HG03175 (cell line): Measurements from ENCODE around the gene ARL8A.
A peak's percentile ranks its signal among the peaks of the same experiment; 100 is the strongest.
"Not testable (repeated sequence)": the region's sequence is repeated elsewhere in the genome, so short reads cannot be mapped to it uniquely, and the experiment has no call there.

Experiments
- ATAC-seq: cut with Tn5 transposase; IDR thresholded peaks from one replicate; pipeline ENCODE4 v1.9.1; 2021; ENCODE audit warnings: mild to moderate bottlenecking, moderate library complexity; ENCODE audit not compliant: unreplicated experiment

The ARL8A gene

DNA sequence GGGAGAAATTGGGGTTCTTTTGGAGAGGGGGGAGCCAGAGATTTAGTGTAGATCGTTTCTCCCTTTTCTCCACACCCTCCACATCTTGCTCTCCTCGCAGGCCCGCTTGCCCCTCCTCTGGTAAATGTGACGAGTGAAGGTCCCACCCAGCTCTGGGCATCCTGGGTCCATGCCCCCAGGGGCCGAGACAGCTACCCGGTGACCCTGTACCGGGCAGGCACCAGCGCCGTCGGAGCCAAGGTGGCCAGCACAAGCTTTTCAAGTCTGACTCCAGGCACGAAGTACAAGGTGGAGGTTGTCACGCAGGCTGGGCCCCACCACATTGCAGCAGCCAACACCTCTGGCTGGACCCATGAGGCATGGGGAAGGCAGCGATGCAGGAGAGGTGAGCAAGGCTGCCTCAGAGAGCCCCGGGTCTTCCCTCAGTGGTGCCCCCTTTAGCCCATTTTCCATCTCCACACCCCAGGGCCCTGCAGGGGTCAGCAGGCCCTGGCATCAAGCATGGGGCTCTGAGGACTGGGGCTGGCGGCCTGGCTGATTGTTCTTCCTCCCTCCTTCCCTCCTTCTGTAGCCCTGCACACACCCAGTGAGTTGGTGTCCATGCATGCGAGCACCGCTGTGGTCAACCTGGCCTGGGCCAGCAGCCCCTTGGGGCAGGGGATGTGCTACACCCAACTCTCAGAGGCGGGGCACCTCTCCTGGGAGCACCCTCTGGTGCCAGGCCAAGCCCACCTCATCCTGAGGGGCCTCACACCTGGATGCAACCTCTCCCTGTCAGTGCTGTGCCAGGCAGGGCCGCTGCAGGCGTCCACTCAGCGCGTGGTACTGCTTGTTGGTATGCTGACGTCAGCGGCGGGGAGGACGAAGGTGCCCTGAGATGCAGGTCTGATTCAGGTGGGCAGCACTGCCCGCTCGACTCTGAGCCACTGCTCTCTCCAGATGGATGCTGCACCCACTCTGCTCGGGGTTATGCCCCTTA lies 32.7 kb upstream of the ARL8A start:
- ATAC-seq: no peak

DNA sequence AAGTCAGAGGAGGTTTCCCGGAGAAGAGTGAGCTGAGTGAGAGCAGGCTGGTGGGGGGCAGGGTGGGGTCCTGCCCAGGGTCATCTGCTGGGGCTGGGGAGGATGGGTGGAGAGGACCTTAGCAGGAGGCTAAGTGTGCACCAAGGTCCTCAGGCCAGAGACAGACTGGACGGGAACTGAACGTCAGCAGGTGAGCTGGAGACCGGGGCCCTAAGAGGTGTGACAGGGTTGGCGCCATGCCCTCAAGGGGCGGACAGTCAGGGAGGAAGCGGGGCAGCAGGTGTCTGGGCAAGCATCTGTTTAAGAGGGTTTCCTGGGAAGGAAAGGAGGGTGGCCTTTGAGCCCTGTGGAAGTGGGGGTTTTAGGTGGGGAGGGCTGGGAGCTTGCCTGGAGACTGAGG lies 29.5 kb upstream of the ARL8A start:
- ATAC-seq: no peak

- no peak for ATAC-seq
Measured at GRCh38 chr1:202172015-202172355, 27.4 kb upstream of the ARL8A start.

DNA sequence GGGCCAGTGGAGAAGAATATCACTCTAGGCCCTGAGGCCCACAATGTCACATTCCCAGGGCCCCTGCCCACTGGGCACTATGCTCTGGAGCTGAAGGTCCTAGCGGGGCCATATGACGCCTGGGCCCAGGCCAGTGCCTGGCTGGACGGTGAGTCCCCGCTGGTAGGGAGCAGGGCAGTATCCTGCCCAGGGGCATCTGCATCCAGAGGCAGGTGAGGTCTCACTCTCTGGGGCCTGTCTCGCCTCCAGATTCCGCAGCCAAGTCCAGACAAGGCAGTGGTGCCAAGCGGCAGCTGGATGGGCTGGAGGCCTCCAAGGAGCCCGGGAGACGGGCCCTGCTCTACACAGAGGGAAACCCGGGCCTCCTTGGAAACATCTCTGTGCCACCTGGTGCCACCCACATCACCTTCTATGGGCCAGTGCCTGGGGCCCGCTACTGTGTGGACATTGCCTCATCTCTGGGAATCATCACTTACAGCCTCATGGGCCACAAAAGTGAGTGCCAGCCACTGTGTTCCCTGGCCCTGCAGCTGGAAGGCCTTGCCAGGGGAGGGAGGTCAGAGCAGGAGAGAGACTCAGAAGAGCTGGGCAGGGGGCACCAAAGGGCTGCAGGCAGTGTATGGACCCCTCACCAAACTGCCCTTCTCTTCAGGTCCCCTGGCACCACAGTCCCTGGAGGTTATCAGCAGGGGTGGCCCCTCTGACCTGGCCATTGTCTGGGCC lies 26.9 kb upstream of the ARL8A start:
- ATAC-seq: no peak

- ATAC-seq: no peak
Measured at GRCh38 chr1:202170726-202171125, 26.2 kb upstream of the ARL8A start.

DNA sequence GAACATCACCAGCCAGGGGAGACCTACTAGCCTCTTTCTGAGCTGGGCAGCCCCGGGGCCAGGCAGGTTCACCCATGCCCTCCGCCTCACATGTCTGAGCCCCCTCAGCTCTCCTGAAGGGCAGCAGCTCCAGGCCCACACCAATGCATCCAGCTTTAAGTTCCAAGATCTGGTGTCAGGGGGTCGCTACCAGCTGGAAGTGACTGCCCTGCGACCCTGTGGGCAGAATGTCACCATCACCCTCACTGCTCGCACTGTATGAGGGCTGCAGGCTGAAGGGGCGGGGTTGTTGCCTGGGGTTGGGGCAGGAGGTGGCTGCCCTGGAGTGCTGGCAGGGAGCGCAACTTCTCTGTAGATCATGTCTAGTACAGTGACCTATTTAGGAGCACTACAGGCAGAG lies 24.3 kb upstream of the ARL8A start:
- no peak for ATAC-seq

DNA sequence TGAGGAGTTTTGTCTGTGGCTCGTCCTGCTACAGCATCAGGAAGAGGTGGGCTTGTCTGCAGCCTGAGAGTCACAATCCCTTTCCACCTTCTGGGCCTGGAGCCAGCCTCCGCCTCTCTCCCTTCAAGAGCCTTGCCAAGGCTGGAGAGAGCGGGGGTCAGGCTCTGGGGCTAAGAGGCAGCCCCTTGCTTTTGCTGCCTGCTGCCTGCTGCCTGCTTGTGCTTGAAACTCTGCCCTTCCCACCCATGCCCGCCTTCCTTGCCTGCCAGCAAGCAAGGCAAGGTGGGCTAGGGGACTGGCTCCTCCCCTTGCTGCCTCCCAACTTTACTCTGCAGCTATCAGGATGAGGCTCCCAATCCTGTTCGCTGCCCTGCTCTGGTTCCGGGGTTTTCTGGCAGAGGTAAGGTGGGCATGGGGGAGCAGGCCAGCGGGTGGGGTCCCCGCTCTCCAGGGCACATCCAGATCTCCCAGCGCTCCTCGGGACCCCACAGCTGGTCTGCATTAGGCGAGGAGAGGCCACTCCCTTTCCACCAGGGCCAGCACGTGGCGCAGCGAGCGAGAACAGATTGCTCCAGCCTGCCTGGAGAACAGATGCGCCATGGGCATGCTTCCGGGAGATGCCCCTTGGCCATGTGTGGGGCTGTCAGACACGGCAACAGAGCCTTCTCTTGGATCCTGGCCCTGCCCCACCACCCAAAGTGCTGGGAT lies 23.3 kb upstream of the ARL8A start:
- no peak for ATAC-seq

DNA sequence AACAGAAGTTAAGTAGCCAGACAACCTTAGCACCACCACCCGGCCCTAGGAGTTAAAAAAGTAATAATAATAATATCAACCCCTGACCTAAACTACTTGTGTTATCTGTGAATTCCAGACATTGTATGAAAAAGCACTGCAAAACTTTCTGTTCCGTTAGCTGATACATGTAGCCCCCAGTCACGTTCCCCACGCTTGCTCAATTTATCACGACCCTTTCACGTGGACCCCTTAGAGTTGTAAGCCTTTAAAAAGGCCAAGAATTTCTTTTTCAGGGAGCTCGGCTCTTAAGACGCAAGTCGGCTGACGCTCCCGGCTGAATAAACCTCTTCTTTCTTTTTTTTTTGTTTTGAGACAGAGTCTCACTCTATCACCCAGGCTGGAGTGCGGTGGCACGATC lies 22.5 kb upstream of the ARL8A start:
- ATAC-seq: not testable (repeated sequence)

DNA sequence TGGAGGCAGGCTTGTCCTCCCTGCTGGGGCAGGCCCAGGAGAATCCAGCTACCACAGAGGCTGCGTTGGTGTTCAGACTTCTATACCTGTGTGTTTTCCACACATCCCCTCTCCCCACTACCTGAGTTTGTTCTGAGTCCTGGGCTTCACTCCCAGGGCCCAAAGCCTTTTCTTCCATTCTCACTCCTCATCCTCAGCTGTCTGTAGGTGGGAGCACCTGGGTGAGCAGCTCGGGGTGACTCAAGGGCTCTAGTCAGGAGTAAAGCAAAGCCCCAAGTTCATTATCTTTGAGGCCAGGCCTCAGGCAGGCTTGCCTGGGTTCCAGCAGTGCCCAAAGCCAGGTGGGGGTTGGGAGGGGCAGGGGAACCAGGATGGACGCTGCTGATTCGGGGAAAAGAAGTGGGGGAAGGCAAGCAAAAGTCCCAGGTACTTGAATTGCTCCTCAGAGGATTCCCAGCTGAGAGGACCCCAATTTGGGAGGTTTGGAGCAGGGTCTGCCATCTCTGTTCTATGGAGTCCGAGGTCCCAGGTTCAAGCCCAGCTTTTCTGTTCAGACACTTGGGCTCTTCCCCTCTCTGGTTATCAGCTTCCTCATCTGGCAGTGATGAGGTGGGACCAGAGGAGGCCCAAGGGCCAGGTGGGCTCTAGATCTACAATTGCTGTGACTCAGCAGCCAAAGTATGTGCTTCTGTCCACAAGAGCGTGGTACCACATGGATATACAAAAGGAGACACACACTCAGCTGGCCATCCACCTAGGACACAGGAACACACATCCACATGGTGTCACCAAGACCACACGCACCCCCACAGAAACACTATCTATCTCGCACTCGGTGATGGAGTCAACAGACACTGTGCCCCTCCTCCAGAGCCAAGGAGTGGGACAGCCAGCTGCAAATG lies 21.7 kb upstream of the ARL8A start:
- ATAC-seq: no peak

GRCh38 chr1:202165267-202165941 lies 20.9 kb upstream of the ARL8A start:
- no peak for ATAC-seq

- peak; percentile 52 for ATAC-seq
Measured at GRCh38 chr1:202164271-202165037, 19.9 kb upstream of the ARL8A start.

GRCh38 chr1:202163281-202164270 lies 19.0 kb upstream of the ARL8A start:
- ATAC-seq: no peak

DNA sequence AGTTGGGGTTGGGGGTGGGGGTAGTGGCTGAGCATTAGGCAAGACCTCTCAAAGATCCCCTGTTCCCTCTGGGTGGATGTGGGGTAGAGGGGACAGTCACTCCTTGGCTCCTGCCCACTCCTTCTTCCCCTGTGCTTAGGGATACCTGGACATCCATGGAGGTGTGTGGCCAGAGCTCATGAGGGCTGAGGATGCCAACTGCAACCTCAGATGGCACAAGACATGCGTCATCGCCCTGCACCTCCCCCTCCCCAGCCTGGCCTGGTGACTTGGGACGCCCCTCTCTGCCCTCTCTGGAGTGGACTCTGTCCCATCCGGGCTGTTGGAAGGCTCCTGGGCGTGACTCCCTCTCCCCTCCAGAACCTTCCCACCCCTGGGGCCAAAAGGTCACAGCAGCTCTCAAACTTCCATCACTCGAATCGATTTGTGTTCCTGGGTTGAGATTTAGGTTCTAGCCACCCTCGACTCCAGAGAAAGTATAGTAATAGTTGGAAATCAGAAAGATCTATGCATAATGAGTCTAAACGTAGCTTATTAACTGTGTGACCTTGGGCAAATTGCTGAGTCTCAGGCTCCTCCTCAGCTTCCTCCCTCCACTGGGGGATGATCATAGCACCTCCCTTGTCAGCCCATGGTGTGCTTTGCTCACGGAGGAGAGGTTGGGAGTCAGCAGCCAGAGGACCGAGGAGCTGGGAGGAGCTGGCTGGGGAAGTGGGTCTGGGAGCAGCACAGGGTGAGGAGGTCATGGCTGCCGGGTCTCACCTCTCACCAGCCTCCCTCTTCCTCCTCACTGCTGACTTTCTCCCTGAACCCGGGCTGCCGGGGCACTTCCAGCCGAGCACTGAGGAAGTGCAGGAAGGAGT lies 18.1 kb upstream of the ARL8A start:
- no peak for ATAC-seq

GRCh38 chr1:202162047-202162417 lies 17.5 kb upstream of the ARL8A start:
- ATAC-seq: no peak

DNA sequence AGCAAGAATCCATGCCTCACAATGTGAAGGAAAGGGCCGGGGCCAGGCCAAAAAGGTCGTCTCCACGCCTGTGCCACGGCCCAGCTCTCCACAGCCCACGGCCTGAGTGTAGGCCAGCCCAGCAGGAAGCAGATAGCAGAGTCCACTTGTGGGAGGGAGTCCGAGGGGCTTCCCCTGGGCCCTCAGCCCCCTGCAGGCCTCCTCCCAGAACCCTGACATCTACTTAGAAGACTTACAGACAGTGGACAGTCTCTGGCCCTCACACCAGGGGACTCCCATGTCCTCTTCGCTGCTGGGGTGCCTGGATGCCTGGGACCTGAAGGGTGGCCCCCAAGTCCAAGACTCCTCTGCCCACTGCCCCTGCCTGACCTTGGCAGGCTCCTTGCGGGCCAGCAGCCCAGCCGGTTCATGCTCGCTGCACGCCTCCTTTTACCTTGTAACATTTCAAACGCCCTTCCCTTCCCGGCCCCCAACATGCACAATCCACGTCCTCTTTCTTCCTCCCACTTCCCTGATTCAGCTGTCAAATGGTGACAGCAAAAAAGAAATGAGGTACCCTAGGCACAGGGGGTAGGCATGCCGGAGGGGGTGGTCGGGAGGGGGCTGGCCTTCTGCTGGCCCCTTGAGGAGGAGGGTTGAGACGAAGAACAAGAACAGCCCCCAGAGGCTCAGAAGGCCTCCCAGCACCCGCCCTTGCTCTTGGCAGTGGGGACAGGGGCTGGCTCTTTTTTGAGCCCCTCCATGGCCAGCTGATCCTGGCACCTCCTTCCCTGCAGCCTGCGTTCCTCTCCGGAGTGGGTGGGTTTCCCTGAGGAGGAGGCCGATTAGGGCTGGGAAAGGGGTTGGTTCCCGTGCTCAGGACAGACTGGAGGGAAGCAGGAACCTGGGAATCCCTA lies 16.9 kb upstream of the ARL8A start:
- no peak for ATAC-seq

- peak; percentile 54 for ATAC-seq
Measured at GRCh38 chr1:202160377-202160940, 15.9 kb upstream of the ARL8A start, which contains the start of gene PTPN7. PTPN7 (minus strand) TSS chr1:202160602; CDS start chr1:202159402, 1,200 bp downstream.
